ENCODE results near the gene LSP1.

- no peak for TF ChIP-seq EZH2 (IDR thresholded peaks at IDR 0.05; ENCODE audit: low read length, missing control alignments)
- TF ChIP-seq CTCF (conservative IDR thresholded peaks at IDR 0.05 in 1 of 2, IDR thresholded peaks at IDR 0.05 in 1 of 2; ENCODE audit: low read depth in 1 of 2, low read length in 2 of 2) = no peak
Measured at GRCh38 chr11:1844221-1845094, 8.4 kb upstream of the LSP1 start.

Measured in fibroblast of lung (primary cell).